ENCODE data around the gene RPS18. TPM values are rescaled to one million over a fixed set of nuclear protein-coding genes. Genes with fewer than 3 reads are reported as not detected.

RPS18 gene
- total and polyA plus RNA-seq, 4 donors, result 1,293 to 3,565 (median 1,656) TPM

DNA sequence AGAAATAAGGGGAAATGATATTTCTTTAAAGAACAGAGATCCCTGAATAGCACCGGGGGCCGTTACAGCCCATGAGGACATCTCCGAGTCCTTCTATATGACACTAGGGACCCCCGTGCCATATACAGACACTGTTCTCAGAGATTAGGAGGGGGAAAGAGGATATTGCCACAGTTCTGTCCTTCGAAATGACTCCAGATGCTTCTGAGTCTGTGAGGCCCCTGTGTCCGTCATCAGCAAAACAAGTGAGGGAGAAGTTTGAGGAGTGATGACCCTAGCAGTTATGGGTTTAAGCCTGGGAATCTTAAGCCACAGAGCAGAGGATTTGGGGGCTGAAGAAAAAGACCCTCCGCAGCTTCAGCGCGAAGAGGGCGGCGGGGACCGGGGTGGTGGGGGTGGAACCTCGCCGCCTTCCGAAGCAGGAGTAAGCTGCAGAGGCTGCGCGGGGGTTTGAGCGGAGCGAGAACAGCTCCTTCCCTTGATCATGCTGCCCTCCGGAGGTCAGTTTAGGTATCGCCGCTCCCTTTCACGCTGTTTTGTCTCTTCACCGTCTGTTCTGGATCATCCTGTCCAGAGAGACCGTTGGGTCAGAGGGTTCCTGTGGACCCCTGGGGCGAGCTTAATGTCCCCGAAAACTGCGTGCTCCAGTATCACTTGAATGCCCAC lies 23.8 kb upstream of the RPS18 start:
- DNase-seq (ENCODE audit: low read depth in 4 of 6, low spot score in 6 of 6), result peak; percentile 72 to 95 (median 86)
- under 1% methylated on average over 24 of the region's 28 CpGs for WGBS (ENCODE audit: insufficient coverage)
- H3K27ac ChIP-seq (ENCODE audit: low read depth, low read length), result peak overlapping the region; percentile 88
- H3K9me3 ChIP-seq (ENCODE audit: control insufficient read depth, insufficient read depth, low read length), result no peaks in the 10 kb centered on the region
- H3K4me1 ChIP-seq (ENCODE audit: control insufficient read depth, insufficient read depth, low read length), result peaks cover 19% of the 10 kb centered on the region
- H3K27me3 ChIP-seq (ENCODE audit: control insufficient read depth, insufficient read depth, low read length), result no peaks in the 10 kb centered on the region
- peak overlapping the region; percentile 83 for H3K4me3 ChIP-seq (ENCODE audit: low read depth, low read length)
- H3K36me3 ChIP-seq (ENCODE audit: control insufficient read depth, insufficient read depth, low read length), result peaks cover 16% of the 10 kb centered on the region

GRCh38 chr6:33248643-33248931 lies 23.3 kb upstream of the RPS18 start:
- Histone ChIP-seq H3K27me3 (ENCODE audit: control insufficient read depth, insufficient read depth, low read length) (no peaks in the 10 kb centered on the region), H3K36me3 (ENCODE audit: control insufficient read depth, insufficient read depth, low read length) (peaks cover 18% of the 10 kb centered on the region), H3K4me3 (ENCODE audit: low read depth, low read length) (peak overlapping the region; percentile 83), H3K9me3 (ENCODE audit: control insufficient read depth, insufficient read depth, low read length) (no peaks in the 10 kb centered on the region), H3K27ac (ENCODE audit: low read depth, low read length) (peak overlapping the region; percentile 88), H3K4me1 (ENCODE audit: control insufficient read depth, insufficient read depth, low read length) (peaks cover 19% of the 10 kb centered on the region)
- DNase-seq (ENCODE audit: low read depth in 4 of 6, low spot score in 6 of 6), result peak in 2 of 6 donors; percentile 19 to 30
- WGBS (ENCODE audit: insufficient coverage), result under 1% methylated on average over 18 of the region's 18 CpGs

DNA sequence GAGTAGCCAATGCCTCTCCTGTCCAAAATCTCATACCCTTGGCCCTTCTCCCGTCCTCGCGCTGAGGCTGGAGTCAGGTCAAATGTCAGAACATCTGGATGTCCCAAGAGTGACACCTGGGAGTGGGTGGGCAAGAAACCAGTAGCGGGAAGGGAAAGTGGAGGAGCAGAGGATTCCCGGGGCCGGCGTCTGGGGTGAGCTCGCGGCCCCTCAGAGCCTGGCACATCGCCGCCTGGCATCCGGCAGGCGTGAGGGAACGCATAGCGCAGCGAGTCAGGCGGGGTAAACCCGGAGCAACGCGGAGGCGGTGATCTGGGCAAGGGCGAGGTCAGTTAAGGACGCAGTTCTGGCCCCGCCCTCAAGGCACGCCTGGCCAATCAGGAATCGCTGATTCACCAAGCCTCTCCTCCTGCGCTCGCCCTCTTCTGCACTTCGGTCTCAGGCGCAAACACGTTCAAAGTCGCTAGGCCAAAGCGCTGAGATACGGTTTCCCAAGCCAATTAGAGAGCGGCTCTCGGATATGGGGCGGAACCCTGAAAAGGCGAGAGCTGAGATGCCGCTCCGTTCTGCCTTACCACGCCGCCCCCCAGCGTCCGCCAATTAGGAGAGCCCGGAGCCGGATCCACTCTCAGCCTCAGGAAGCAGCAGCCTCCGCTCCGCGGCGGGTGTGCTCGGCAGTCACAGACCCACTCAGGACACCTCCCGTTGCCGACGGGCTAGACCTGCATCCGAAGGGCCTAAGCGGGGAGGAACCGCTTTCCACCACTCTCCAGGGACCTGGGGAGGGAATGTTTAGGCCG lies 22.7 kb upstream of the RPS18 start:
- under 1% methylated on average over 48 of the region's 58 CpGs for WGBS (ENCODE audit: insufficient coverage)
- peak; percentile 93 to 99 (median 96) for DNase-seq (ENCODE audit: low read depth in 4 of 6, low spot score in 6 of 6)
- peaks cover 18% of the 10 kb centered on the region for H3K36me3 ChIP-seq (ENCODE audit: control insufficient read depth, insufficient read depth, low read length)
- H3K27ac ChIP-seq (ENCODE audit: low read depth, low read length), result peak overlapping the region; percentile 94
- H3K4me1 ChIP-seq (ENCODE audit: control insufficient read depth, insufficient read depth, low read length), result peaks cover 19% of the 10 kb centered on the region
- peak overlapping the region; percentile 83 for H3K4me3 ChIP-seq (ENCODE audit: low read depth, low read length)
- H3K27me3 ChIP-seq (ENCODE audit: control insufficient read depth, insufficient read depth, low read length), result no peaks in the 10 kb centered on the region
- no peaks in the 10 kb centered on the region for H3K9me3 ChIP-seq (ENCODE audit: control insufficient read depth, insufficient read depth, low read length)

- Histone ChIP-seq H3K36me3 (ENCODE audit: control insufficient read depth, insufficient read depth, low read length) (peaks cover 21% of the 10 kb centered on the region), H3K4me1 (ENCODE audit: control insufficient read depth, insufficient read depth, low read length) (peaks cover 19% of the 10 kb centered on the region), H3K4me3 (ENCODE audit: low read depth, low read length) (peak overlapping the region; percentile 83), H3K9me3 (ENCODE audit: control insufficient read depth, insufficient read depth, low read length) (no peaks in the 10 kb centered on the region), H3K27ac (ENCODE audit: low read depth, low read length) (peak overlapping the region; percentile 94), H3K27me3 (ENCODE audit: control insufficient read depth, insufficient read depth, low read length) (no peaks in the 10 kb centered on the region)
- WGBS (ENCODE audit: insufficient coverage), result 3% methylated on average over 12 of the region's 15 CpGs
- DNase-seq (ENCODE audit: low read depth in 4 of 6, low spot score in 6 of 6), result no peak
These were observed 21.9 kb upstream of the RPS18 start for GRCh38 chr6:33249732-33250630.

GRCh38 chr6:33250731-33251130 lies 21.1 kb upstream of the RPS18 start:
- Histone ChIP-seq H3K4me3 (ENCODE audit: low read depth, low read length) (no peak overlapping the region), H3K4me1 (ENCODE audit: control insufficient read depth, insufficient read depth, low read length) (peaks cover 19% of the 10 kb centered on the region), H3K36me3 (ENCODE audit: control insufficient read depth, insufficient read depth, low read length) (peaks cover 21% of the 10 kb centered on the region), H3K27me3 (ENCODE audit: control insufficient read depth, insufficient read depth, low read length) (no peaks in the 10 kb centered on the region), H3K27ac (ENCODE audit: low read depth, low read length) (no peak overlapping the region), H3K9me3 (ENCODE audit: control insufficient read depth, insufficient read depth, low read length) (no peaks in the 10 kb centered on the region)
- DNase-seq (ENCODE audit: low read depth in 4 of 6, low spot score in 6 of 6), result no peak
- 95% methylated on average over 11 of the region's 13 CpGs for WGBS (ENCODE audit: insufficient coverage)

DNA sequence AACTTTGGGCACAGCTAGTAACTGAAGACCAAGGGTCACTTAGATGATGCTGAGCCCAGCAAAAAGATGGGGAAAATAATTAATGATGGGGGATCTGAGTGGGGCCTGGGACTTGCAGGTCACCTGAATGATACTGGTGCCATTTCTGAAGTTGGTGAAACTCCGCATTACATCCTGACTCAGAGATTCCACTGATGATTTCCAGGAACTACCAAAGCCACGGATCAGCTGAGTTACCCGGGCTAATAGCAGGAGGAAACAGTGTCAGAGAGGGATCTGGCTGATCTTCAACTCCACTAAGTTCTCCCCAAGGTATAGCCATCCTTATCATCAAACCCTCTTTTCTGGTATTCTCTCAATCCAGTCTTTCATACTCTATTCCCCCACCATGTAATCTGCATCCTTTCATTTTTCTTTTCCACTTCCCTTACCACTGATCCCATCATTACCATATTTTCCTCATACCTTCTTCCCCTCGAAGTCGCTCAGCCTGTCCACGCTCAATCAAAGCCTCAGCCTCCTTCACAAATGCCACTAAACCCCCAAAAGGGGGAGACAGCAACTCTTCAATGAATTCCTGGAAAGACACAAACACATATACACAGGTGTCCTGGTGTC lies 20.4 kb upstream of the RPS18 start:
- Histone ChIP-seq H3K9me3 (ENCODE audit: control insufficient read depth, insufficient read depth, low read length) (no peaks in the 10 kb centered on the region), H3K27me3 (ENCODE audit: control insufficient read depth, insufficient read depth, low read length) (no peaks in the 10 kb centered on the region), H3K36me3 (ENCODE audit: control insufficient read depth, insufficient read depth, low read length) (peaks cover 21% of the 10 kb centered on the region), H3K4me1 (ENCODE audit: control insufficient read depth, insufficient read depth, low read length) (peaks cover 19% of the 10 kb centered on the region), H3K4me3 (ENCODE audit: low read depth, low read length) (no peak overlapping the region), H3K27ac (ENCODE audit: low read depth, low read length) (no peak overlapping the region)
- DNase-seq (ENCODE audit: low read depth in 4 of 6, low spot score in 6 of 6), result no peak
- 95% methylated on average over 6 of the region's 6 CpGs for WGBS (ENCODE audit: insufficient coverage)

DNA sequence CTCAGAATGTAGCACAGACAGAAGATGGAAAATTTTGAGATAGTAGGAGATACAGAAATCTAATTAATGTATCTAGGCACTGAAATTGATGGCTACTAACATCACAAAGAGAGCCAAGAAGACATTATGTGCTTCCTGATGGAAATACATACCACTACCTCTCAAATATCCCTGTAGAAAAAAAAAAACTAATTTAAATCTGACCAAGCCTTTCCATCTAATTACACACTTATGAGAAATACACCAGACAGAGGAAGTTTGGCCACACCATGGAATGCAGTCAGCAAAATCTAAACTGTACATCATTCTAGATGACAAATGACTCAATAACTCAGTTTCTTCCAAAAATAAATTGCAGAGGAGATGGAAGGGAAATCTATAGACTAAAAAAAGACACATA lies 19.1 kb upstream of the RPS18 start:
- Histone ChIP-seq H3K4me3 (ENCODE audit: low read depth, low read length) (no peak overlapping the region), H3K9me3 (ENCODE audit: control insufficient read depth, insufficient read depth, low read length) (no peaks in the 10 kb centered on the region), H3K27me3 (ENCODE audit: control insufficient read depth, insufficient read depth, low read length) (no peaks in the 10 kb centered on the region), H3K27ac (ENCODE audit: low read depth, low read length) (no peak overlapping the region), H3K4me1 (ENCODE audit: control insufficient read depth, insufficient read depth, low read length) (peaks cover 19% of the 10 kb centered on the region), H3K36me3 (ENCODE audit: control insufficient read depth, insufficient read depth, low read length) (peaks cover 30% of the 10 kb centered on the region)
- no peak for DNase-seq (ENCODE audit: low read depth in 4 of 6, low spot score in 6 of 6)

- no CpG with 5 or more reads among the region's 4 CpGs for WGBS (ENCODE audit: insufficient coverage)
- Histone ChIP-seq H3K36me3 (ENCODE audit: control insufficient read depth, insufficient read depth, low read length) (peaks cover 42% of the 10 kb centered on the region), H3K27ac (ENCODE audit: low read depth, low read length) (no peak overlapping the region), H3K27me3 (ENCODE audit: control insufficient read depth, insufficient read depth, low read length) (no peaks in the 10 kb centered on the region), H3K4me3 (ENCODE audit: low read depth, low read length) (no peak overlapping the region), H3K4me1 (ENCODE audit: control insufficient read depth, insufficient read depth, low read length) (peaks cover 5% of the 10 kb centered on the region), H3K9me3 (ENCODE audit: control insufficient read depth, insufficient read depth, low read length) (no peaks in the 10 kb centered on the region)
- no peak for DNase-seq (ENCODE audit: low read depth in 4 of 6, low spot score in 6 of 6)
These were observed 17.3 kb upstream of the RPS18 start for GRCh38 chr6:33254591-33254990.

GRCh38 chr6:33259032-33259431 lies 12.8 kb upstream of the RPS18 start:
- Histone ChIP-seq H3K27me3 (ENCODE audit: control insufficient read depth, insufficient read depth, low read length) (no peaks in the 10 kb centered on the region), H3K9me3 (ENCODE audit: control insufficient read depth, insufficient read depth, low read length) (no peaks in the 10 kb centered on the region), H3K27ac (ENCODE audit: low read depth, low read length) (no peak overlapping the region), H3K4me1 (ENCODE audit: control insufficient read depth, insufficient read depth, low read length) (no peaks in the 10 kb centered on the region), H3K36me3 (ENCODE audit: control insufficient read depth, insufficient read depth, low read length) (peaks cover 42% of the 10 kb centered on the region), H3K4me3 (ENCODE audit: low read depth, low read length) (no peak overlapping the region)
- DNase-seq (ENCODE audit: low read depth in 4 of 6, low spot score in 6 of 6), result no peak
- WGBS (ENCODE audit: insufficient coverage), result 91% methylated on average over 3 of the region's 5 CpGs
